Amniotic epithelial cell (primary cell): ENCODE measurements around the gene TRERF1.
A peak's percentile ranks its signal among the peaks of the same experiment; 100 is the strongest.
"Not testable (repeated sequence)": the region's sequence is repeated elsewhere in the genome, so short reads cannot be mapped to it uniquely, and the experiment has no call there.

Experiments used
- DNase-seq: peaks from one replicate; pipeline ENCODE4 v3.0.0-alpha.2; 2010; ENCODE audit warnings: low read depth

Gene TRERF1

DNA sequence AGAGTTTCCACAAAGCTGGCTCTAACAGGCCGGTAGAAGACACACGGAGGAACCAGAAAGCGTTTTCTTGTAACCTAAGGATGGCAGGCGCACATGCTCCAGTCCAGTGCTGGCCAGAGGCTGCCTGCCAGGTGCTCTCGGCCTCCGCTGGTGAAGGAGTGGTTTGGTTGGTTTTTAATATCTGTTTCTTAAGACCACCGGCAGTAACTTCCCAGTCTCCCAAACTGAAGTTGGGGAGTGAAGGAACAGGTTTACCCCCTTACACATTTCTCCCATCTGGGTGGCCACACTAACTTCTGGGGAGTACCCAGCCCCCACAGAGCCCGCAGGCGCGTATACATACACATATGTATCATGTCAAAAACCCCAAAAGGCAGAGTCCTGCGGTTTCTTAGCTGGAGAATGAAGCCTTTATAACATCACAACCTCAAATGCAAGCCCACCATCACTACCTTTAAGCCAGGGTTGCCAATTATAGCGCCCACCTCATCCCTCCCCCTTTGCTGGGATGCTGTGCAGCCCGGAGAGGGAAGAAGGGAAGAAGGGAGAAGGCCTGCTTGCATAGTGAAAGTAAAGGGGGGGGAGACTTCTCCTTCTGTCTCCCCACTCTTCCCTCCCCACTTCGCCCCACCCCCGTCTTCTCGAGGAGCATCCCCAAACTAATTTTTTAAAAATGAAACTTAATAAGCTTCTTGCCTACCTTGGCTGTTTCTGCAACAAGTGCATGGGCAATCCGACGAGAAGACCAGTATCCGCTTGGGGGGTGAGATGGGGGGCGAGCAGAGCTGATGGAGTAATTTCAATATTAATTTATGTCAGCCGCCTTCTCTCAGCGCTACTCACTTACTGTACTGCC, 1.0 kb downstream of the TRERF1 start:
- peak; percentile 20 for DNase-seq

DNA sequence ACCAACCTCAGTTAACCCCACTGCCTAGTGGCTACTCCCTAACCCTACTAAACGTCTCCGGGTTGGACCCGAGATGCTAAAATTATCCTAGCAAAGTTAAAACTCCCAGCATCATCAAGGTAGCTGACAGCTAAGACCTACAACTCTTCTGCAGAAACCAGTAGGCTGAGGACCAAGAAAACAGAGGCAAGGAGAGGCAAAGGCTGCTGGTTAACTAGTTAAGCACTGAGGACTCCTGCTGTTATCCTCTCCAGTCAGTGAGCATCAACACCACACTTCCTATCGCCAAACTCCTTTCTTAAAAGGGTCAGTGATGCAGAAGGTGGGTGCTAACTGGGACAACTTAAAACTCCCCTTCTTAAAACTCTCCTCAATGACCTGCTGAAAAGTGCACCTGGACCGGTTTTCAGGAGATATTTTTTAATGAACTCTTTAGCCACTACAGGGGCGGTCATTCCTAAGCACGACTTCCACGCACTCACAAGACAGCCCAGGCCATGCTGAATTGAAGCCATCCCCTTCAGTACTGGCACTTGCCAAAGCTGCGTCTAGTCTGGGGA, 1.7 kb downstream of the TRERF1 start:
- peak; percentile 10 for DNase-seq

- DNase-seq = peak; percentile 12
Measured at GRCh38 chr6:42448927-42449659, 2.6 kb downstream of the TRERF1 start.

DNA sequence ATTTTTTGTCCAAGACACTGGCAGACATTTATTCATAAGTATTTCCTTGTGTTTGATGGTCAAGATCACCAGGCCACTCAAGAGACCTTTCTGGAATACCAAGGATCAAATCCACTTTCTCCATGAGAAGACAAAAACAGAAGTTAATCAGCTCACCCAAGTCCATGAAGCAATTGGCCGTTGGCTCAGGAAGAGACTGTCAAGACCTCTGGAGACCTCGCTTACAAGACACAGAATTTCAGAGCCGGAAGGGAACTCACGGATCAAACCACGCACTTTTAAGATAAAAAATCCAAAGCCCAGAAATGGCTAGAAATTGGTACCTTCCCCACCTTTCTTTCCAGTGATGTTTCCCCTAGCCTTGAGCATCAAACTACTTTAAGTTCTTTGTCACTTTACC, 3.3 kb downstream of the TRERF1 start:
- no peak for DNase-seq

DNA sequence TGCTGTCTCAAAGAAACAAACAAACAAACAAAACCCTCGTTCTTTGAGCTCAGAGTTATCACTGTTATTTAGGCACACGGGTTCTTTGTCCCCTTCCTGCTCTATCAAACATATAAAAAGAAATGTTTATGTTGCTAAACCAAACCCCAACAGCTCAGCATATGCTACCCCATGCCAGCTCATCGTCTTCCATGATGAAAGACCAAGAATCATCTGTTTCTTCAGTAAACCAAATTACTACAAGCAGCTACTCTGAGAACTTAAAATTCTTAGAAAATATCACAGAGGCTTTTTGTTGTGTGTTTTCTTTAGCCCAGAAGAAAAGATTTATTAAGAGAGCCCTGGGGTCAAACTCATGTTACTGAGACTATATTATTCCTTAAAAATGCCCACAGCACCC, 4.7 kb downstream of the TRERF1 start:
- DNase-seq = no peak

- DNase-seq = no peak
Measured at GRCh38 chr6:42446370-42446769, 5.4 kb downstream of the TRERF1 start.

DNA sequence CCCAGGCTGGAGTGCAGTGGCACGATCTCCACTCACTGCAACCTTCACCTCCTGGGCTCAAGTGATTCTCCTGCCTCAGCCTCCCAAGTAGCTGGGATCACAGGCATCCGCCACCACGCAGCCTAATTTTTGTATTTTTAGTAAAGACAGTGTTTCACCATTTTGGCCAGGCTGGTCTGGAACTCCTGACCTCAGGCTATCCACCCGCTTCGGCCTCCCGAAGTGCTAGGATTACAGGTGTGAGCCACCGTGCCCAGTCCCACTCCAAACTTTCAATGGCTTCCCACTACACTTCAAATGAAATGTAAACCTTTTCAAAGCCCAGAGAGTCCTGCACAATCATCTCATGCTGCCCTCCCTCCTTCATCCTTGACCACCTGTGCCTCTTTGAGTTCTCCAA, 5.8 kb downstream of the TRERF1 start:
- not testable (repeated sequence) for DNase-seq

GRCh38 chr6:42443312-42444060, 8.2 kb downstream of the TRERF1 start:
- DNase-seq = no peak

GRCh38 chr6:42441697-42442081, 10.0 kb downstream of the TRERF1 start:
- DNase-seq = no peak

DNA sequence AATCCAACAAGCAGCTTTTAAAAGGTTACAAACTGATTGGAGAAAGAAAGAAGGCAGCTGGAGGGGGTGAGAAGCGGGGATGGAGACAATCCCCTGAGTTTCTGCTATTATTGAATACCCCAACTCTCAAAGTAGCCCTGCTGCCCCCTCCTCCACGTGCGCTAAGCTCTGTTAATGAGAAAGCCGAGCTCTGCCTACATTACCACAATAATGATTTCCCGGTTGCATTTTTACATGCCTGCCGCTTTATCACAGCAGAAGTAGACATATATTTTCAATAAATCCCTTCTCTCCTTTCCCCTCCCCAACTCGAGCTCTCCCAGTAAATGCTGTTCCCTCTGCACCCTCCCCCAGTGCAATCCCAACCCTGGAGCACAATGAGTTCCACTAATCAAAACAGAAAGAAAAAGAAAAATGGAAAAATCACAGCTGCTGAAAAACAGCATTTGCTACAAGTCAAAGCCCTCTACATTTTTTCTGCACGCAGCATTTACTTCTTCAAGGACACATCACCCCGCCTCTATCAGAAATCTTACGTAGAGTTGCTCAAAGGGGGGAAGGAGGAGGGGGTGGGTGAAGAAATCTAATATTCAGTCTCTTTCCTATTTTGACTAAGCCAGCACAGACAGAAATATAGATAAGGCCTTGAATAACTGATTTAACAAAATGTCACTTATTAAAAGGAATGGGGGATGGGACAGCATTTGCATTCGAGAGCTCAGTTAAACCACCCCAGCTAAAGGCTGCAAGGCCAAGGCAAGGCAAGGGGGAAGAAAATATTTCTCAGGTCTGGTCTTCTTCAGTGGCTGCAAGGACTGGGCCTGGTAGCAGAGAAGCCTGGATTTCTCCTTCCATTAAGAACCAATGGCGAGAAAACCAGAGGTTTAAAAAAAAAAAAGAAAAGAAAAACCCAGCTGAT, 10.7 kb downstream of the TRERF1 start:
- peak; percentile 84 for DNase-seq

DNA sequence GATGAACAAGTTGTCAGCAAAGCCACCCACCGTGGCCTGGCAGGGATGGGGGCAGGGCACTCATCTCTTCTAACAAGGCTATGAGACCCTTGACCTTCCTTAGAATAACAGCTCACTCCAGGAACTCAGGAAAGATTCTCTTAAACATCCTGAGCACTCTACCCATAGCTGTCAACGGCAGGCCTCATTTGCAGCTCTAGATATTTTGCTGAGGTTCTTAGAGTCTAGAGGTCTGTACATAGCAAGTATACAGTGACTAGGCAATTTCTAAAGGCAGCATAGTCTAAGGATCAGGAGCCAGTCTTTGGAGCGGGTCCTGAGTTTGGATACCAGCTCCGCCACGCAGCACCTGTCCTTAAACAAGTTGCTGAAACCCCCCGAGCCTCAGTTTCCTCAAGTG, 11.7 kb downstream of the TRERF1 start:
- peak; percentile 29 for DNase-seq

- DNase-seq = no peak
Measured at GRCh38 chr6:42436825-42437224, 14.9 kb downstream of the TRERF1 start.

- peak; percentile 29 for DNase-seq
Measured at GRCh38 chr6:42434237-42434636, 17.5 kb downstream of the TRERF1 start.

- no peak for DNase-seq
Measured at GRCh38 chr6:42433409-42433808, 18.3 kb downstream of the TRERF1 start.

- DNase-seq = no peak
Measured at GRCh38 chr6:42431877-42432276, 19.8 kb downstream of the TRERF1 start.

DNA sequence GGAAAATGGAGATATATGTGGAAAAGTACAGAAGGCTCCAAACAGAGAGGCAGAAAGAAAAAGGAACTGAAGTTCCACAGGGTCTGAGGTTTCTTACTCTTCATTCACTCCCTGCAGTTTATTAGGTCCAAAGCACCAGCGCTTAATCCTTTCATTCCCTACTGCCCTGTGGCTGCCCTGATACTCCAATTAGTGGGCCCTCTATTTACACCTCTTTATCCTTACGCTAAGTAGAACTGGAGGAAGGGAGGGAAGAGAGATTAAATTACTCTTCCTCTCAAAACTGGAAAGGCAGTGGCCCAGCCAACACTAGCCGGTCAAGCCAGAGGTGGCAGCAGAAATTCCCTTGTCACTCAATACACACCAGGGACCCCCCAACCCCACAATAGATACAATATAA, 20.4 kb downstream of the TRERF1 start:
- DNase-seq = no peak

GRCh38 chr6:42429836-42430235, 21.9 kb downstream of the TRERF1 start:
- no peak for DNase-seq

GRCh38 chr6:42429042-42429585, 22.6 kb downstream of the TRERF1 start:
- DNase-seq = no peak

DNA sequence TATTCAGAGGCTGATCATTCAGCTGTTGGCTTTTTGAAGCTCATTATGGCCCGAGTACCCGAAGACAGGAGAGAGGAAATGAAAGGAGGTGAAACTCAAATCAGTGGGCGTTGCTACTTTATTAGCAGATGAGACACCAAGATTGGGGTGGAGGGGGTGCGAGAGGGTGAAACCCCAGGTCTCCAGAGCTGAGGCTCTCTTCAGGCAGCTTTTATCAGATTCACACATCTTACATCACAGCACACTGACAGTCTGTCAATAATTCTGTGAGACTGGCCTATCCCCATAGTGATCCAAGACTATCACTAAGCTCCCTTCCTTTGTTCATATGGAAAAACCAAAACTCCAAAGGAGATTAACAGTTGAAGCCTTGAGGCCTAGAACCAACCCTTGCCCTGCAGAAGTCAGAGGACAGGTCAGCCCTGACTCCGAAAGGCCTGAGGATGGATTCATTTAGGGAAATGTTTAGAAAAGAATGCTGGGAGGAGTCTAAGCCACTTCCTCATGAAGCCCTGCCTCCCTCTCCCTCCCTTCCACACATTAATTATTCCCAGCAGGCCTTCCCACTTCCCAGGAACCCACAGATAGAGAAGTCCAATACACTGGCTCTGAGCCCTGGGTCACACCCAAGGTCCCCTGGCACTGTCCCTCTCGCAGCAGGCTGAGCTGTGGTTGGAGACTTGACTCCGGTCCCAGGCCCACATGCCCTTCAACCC, 23.2 kb downstream of the TRERF1 start:
- DNase-seq = peak; percentile 15

DNA sequence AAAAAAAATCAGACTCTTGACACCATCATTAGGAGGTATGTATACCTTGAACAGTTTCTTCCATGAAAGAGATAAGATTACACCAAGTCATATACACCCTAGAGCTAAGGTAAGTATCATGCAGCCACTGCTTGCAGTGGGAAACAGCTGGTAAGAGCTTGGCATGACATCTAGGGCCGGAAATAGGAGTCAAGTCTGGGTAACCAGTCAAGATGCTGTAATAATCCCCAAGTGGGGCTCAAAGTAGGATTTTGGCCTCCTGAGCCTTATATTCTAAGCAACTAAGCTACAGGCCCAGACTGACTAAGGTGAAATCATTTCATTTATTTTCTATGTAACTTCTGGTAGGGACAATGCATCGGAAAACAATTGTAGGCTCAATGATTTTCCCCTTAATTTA, 23.9 kb downstream of the TRERF1 start:
- no peak for DNase-seq
